Activated T-helper 2 cell treated with anti-CD3 and anti-CD28 coated beads, Interferon-gamma antibody, Interleukin-2, Interleukin-4, amounts not matched to agents 10 μg/mL and 5 μg/mL and 100 μg/mL, durations not matched to agents 14 hours and 24 hours and 36 hours (primary cell): ENCODE results near the gene SEZ6. TPM values are rescaled to one million over a fixed set of nuclear protein-coding genes. Genes with fewer than 3 reads are reported as not detected.

Source experiments
- DNase-seq: peaks from one replicate; pipeline ENCODE4 v3.0.0; 2021; ENCODE audit warnings: low spot score
- H3K27ac Mint-ChIP-seq: one replicate; pipeline ENCODE4 v1.8.0; 2021; ENCODE audit warnings: mixed read lengths
- H3K27me3 Mint-ChIP-seq: one replicate; pipeline ENCODE4 v1.8.0; 2021; ENCODE audit warnings: low read depth, mixed read lengths
- H3K36me3 Mint-ChIP-seq: one replicate; pipeline ENCODE4 v1.8.0; 2021; ENCODE audit warnings: low read depth, mixed read lengths
- H3K4me1 Mint-ChIP-seq: one replicate; pipeline ENCODE4 v1.8.0; 2021; ENCODE audit warnings: low read depth, mixed read lengths
- H3K4me3 Mint-ChIP-seq: one replicate; pipeline ENCODE4 v1.8.0; 2021; ENCODE audit warnings: low read depth, mild to moderate bottlenecking, moderate library complexity, mixed read lengths
- H3K9me3 Mint-ChIP-seq: one replicate; pipeline ENCODE4 v1.8.0; 2021; ENCODE audit warnings: mixed read lengths
- intact Hi-C: fragments of 100-400 bp; cut with micrococcal nuclease; formaldehyde crosslinking; loops from one replicate; pipeline ENCODE4 v1.15.1; 2023
- total RNA-seq: library from RNA; stranded (reverse); gene quantifications from 2 replicates; pipeline ENCODE4 v1.2.3, GENCODE V29; 2022

The SEZ6 gene
- total RNA-seq, 1 donor from 2014 or later = not detected

DNA sequence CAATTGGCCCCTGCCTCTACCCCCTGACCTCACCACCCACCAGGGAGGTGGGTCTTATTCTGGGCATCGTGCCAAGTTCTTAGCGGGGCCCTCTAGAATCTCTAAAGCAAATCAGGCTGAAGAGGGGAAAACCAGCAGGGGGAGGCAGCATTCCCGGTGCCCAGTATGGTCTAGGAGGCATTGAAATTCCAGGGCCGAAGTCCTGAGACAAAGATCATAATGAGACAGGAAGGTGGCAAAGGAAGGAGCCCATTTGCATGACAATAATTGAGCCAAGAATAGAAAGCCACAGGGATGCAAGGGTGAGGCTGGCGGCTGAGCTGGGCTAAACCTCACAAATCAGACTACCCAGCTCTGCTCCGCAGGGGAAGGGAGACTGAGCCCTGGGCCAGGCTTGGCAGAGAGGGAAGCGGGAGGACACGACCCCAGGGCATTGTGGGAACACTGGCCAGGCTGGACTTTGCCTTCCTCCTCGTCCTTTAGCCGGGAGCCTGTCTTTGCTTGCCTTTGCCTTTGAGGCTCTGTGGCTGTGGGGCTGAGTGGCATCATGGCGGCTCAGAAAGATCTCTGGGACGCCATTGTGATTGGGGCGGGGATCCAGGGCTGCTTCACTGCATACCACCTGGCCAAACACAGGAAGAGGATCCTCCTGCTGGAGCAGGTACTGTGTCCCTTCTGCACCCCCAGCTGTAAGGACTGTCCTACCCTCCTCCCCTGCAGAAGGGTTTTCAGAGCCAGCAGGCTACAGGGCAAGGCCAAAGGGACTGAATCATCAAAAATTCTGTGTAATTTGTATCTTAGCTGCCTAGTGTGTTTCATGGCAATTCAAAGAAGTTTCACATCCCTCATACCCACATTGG, 37.1 kb upstream of the SEZ6 start, which contains the start of gene PIPOX:
Gene PIPOX, plus strand, starts transcription at position 463 of the 860 bp plus-strand sequence. Its CDS starts 85 bp downstream, at position 548.
- H3K27ac Mint-ChIP-seq = no peak within 1 kb of the TSS
- no peaks in the 10 kb centered on the region for H3K36me3 Mint-ChIP-seq
- peaks cover 3% of the 10 kb centered on the region for H3K27me3 Mint-ChIP-seq
- no peaks in the 10 kb centered on the region for H3K9me3 Mint-ChIP-seq
- H3K4me3 Mint-ChIP-seq = no peak within 1 kb of the TSS
- DNase-seq = no peak
- intact Hi-C loops = no loop called here
- H3K4me1 Mint-ChIP-seq = peaks cover 5% of the 10 kb centered on the region

DNA sequence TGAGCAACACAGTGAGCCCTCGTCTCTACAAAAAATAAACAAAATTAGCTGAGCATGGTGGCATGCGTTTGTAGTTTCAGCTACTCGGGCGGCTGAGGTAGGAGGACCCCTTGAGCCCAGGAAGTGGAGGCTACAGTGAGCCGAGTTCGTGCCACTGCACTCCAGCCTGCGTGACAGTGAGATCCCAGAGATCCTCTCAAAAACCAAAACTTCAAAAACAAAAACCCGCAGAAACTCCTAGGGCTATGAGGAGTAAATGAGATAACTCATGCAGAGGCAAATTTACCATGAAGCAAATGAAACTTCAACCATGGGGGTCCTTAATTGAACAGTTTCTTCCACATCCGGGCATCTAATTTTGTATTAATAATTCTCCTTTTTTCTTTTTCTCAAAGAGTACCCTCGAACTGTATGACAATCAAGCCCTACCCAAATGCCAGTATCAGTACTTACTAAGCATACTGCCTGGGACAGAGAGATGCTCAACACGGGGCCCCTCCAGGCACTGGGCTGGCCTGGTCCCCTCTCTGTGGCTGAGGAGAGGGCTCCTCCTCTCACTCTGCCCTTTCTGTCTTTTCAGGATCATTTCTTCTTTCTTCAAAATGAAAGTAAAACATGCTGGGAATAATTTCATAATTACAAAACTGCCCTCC, 36.3 kb upstream of the SEZ6 start:
- Mint-ChIP-seq H3K27ac (no peak overlapping the region), H3K9me3 (no peaks in the 10 kb centered on the region), H3K4me3 (no peak overlapping the region), H3K36me3 (no peaks in the 10 kb centered on the region), H3K4me1 (peaks cover 5% of the 10 kb centered on the region), H3K27me3 (peaks cover 3% of the 10 kb centered on the region)
- intact Hi-C loops = no loop called here
- no peak for DNase-seq

DNA sequence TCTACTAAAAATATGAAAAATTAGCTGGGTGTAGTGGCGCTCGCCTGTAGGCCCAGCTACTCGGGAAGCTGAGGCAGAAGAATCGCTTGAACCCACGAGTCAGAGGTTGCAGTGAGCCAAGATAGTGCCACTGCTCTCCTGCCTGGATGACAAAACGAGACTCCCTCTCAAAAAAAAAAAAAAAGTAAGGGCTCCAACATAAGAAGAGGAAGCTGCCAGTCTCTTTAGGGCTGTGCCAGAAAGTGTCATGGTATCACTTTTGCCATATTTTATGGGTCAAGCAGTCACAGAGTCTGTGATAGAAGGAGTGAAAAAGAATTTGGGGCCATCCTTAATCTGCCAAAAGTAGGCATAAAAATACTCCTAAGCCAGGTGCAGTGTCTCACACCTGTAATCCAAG, 35.7 kb upstream of the SEZ6 start:
- intact Hi-C loops = no loop called here
- Mint-ChIP-seq H3K9me3 (no peaks in the 10 kb centered on the region), H3K27me3 (peaks cover 2% of the 10 kb centered on the region), H3K4me1 (peaks cover 5% of the 10 kb centered on the region), H3K36me3 (no peaks in the 10 kb centered on the region), H3K27ac (no peak overlapping the region), H3K4me3 (no peak overlapping the region)
- no peak for DNase-seq

DNA sequence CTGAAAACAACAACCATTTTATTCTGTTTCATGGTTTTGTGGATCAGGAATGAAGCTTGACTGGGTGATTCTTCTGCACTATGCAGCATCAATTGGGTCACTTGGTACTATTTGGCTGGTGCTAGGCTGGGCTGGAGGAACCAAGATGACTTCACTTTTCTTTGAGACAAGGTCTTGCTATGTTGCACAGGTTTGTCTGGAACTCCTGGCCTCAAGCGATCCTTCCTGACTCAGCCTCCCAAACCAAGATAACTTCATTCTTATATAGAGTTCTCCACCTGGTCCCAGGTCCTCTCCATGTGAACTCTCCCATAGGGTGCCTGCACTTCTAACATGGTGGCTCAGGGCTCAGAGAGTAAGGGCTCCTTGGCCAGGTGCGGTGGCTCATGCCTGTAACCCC, 35.3 kb upstream of the SEZ6 start:
- Mint-ChIP-seq H3K36me3 (no peaks in the 10 kb centered on the region), H3K9me3 (no peaks in the 10 kb centered on the region), H3K27ac (no peak overlapping the region), H3K27me3 (peaks cover 3% of the 10 kb centered on the region), H3K4me1 (peaks cover 4% of the 10 kb centered on the region), H3K4me3 (no peak overlapping the region)
- intact Hi-C loops = no loop called here
- no peak for DNase-seq

DNA sequence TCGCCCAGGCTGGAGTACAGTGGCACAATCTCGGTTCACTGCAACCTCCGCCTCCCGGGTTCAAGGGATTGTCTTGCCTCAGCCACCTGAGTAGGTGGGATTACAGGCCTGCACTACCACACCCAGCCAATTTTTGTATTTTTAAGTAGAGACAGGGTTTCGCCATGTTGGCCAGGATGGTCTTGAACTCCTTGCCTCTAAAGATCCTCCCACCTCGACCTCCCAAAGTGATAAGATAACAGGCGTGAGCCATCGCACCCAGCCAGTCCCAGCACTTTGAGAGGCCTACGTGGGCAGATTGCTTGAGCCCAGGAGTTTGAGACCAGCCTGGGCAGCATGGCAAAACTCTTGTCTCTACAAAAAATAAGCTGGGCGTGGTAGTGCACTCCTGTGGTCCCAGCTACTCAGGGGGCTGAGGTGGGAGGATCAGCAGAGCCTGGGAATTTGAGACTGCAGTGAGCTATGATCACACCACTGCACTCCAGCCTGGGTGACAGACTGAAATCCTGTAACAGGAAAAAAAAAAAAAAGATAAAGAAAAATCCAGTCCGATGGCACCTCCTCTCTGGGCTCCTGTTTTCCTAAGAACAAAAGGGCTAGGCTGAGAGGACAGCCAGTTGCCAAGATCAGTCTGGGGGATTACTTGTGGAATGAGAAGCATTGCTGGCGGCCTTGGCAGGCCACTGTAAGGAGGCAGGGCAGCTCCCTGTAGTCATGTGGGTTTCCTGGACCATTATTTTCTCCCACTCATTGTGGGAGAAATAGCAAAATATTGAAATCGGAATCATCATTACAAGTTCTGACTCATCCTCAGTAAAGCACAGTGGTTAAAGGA, 34.1 kb upstream of the SEZ6 start:
- peaks cover 3% of the 10 kb centered on the region for H3K9me3 Mint-ChIP-seq
- H3K27me3 Mint-ChIP-seq = peaks cover 6% of the 10 kb centered on the region
- H3K27ac Mint-ChIP-seq = no peak overlapping the region
- intact Hi-C loops = no loop called here
- no peak overlapping the region for H3K4me3 Mint-ChIP-seq
- H3K36me3 Mint-ChIP-seq = no peaks in the 10 kb centered on the region
- DNase-seq = no peak
- H3K4me1 Mint-ChIP-seq = peaks cover 3% of the 10 kb centered on the region

DNA sequence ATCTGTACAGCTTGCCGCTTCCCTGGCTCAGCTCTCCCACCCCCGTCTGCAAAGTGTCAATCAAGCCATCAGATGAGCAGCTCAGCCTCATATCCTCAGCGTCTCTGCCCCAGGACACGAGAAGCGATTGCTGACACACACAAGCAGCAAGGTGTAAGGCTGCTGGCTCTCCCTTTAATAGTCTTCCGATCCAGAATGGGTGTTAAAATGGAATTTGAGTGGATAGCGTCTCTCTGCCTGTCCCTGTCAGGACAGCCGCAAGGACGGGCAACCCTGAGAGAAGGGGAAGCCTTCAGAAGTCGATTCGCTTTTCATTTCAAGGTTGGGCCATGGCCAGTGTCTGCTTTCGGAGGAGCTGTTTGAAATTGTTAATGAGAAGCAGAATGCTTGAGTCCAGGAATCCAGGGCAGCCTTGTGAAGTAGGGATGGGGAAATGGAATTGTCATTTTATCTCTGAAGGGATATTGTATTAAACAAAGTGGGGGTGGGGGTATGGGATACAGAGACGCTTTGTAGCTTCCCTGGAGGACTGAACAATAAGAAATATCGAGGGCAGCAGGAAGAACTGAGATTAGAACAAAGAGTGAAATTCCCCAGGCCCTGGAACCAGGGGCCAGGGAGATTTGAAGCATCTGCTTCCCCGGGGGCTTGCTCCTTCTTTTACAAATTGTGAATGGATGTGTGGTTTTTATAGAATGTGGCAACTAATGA, 32.4 kb upstream of the SEZ6 start:
- DNase-seq = no peak
- Mint-ChIP-seq H3K27ac (no peak overlapping the region), H3K36me3 (no peaks in the 10 kb centered on the region), H3K4me1 (peaks cover 3% of the 10 kb centered on the region), H3K9me3 (peaks cover 10% of the 10 kb centered on the region), H3K4me3 (no peak overlapping the region), H3K27me3 (peaks cover 16% of the 10 kb centered on the region)
- intact Hi-C loops = no loop called here

DNA sequence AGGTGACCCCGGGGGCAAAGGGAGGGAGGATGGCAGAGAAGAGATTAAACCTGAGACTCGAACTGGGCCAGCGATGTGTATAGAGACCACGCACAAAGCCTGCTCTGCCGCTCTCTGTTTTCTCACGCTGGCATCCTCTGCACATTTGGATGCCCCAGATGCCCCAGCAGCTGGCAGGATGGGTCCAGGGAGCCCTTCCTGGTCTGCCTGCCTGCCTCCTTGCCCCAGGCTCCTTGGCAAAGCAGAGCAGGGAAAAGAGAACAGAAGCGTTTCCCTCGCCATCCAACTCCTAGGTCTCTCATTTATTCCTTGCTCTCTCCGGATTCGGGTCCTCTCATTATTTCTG, 31.9 kb upstream of the SEZ6 start:
- H3K27ac Mint-ChIP-seq = no peak overlapping the region
- intact Hi-C loops = no loop called here
- H3K4me3 Mint-ChIP-seq = no peak overlapping the region
- peaks cover 3% of the 10 kb centered on the region for H3K4me1 Mint-ChIP-seq
- H3K9me3 Mint-ChIP-seq = peaks cover 10% of the 10 kb centered on the region
- no peak for DNase-seq
- H3K36me3 Mint-ChIP-seq = no peaks in the 10 kb centered on the region
- peaks cover 19% of the 10 kb centered on the region for H3K27me3 Mint-ChIP-seq

DNA sequence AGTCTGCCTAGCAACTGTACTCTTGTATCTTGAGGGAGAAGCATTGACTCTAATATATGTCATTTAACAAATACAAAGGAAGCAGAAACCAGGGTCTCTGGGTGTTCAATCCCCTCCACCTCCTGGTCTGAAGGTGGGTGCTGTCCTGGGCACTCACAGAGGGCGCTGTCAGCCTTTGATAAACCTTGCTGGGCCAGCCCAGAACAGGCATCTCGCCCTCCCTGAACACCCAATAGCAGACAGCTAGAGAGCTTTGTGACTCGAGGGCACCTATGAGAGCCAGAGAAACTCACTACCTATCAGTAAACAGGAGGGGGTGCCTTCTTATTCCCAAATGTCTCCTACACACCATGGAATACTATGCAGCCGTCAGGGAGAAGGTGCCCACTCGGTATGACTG, 30.8 kb upstream of the SEZ6 start:
- Mint-ChIP-seq H3K9me3 (peaks cover 10% of the 10 kb centered on the region), H3K4me3 (no peak overlapping the region), H3K27me3 (peaks cover 28% of the 10 kb centered on the region), H3K4me1 (no peaks in the 10 kb centered on the region), H3K27ac (no peak overlapping the region), H3K36me3 (no peaks in the 10 kb centered on the region)
- no peak for DNase-seq
- intact Hi-C loops = no loop called here

DNA sequence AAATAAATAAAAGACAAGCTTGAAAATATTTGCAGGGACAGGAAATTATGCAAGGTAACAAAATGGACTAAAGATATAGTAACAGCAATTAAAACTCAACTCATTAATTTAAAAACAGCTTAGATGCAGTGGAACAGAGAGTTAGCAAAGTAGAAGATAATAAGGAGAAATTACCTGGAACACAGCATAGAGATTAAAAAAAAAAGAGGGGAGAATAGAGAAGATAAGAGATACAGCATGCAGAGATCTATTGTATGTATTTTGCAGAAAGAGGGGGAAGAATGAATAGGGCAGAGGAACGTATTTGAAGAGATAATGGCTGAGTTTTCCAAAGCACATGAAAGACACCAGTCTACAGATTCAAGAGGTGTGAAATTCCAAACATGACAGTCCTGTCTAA, 28.7 kb upstream of the SEZ6 start:
- Mint-ChIP-seq H3K4me1 (no peaks in the 10 kb centered on the region), H3K27me3 (peaks cover 36% of the 10 kb centered on the region)

DNA sequence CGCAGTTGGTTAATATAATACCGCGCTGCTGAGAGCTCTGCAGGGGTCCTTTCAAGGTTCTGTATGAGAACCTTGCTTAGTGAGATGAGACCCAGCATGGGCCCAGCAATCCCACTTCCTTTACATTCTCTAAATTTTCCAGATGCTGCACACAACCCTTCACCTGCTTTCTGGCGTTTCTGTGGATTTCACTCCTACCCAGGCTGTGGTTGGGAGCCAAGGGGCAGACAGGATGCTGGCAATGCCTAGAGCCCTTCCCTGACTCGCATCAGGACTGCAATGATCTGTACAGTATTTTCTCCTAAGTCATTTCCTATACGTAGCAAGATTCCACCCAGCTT, 27.0 kb upstream of the SEZ6 start:
- no peak overlapping the region for H3K4me3 Mint-ChIP-seq
- H3K9me3 Mint-ChIP-seq = peaks cover 10% of the 10 kb centered on the region
- no peak for DNase-seq
- intact Hi-C loops = no loop called here
- H3K4me1 Mint-ChIP-seq = no peaks in the 10 kb centered on the region
- H3K27me3 Mint-ChIP-seq = peaks cover 40% of the 10 kb centered on the region
- H3K27ac Mint-ChIP-seq = no peak overlapping the region
- H3K36me3 Mint-ChIP-seq = no peaks in the 10 kb centered on the region

More for the DNA sequence above, 28.7 kb upstream of the SEZ6 start:
- Mint-ChIP-seq H3K27ac (no peak overlapping the region), H3K9me3 (peaks cover 10% of the 10 kb centered on the region), H3K36me3 (no peaks in the 10 kb centered on the region), H3K4me3 (no peak overlapping the region)
- intact Hi-C loops = no loop called here
- no peak for DNase-seq

DNA sequence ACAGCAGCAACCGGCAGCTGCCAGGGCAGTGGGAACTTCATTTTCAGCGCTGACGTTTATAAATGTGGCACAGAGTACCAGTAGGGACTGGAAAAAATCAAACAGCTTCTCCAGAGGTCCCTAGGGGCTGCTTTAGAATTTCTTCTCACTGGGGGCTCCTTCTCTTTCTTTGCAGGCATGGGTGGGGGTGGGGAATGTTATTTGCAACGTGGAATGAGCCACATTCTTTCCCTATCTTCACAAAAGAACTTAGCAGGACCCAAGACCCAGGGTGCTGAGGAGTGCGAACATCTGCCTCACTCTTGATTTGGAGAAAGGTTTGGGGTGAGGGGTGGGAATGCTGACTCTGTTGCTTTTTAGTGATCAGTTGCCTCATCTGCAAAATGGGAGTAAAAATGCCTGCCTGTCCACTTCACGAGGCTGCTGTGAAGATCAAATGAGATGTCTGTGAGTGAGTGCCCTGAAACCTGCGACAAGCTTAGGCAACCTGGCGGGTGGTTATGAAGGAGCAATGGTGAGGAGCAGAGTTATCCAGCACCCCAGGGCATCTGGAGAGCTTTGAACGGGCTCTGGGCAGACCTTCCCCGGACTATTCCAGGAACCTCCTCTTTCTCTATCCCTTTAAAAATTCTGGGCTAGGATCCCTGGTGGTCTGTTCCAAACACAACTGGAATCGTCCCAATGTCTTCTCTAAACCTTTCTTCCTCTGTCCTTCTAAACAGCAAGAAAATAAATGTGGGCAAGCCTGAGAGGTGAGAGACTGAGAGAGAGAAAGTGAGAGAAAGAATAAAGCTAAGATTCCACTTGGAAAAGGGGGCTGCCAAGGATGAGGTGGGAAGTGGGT, 26.4 kb upstream of the SEZ6 start:
- H3K4me3 Mint-ChIP-seq = no peak overlapping the region
- no peak overlapping the region for H3K27ac Mint-ChIP-seq
- peaks cover 10% of the 10 kb centered on the region for H3K9me3 Mint-ChIP-seq
- no peaks in the 10 kb centered on the region for H3K36me3 Mint-ChIP-seq
- DNase-seq = no peak
- H3K4me1 Mint-ChIP-seq = no peaks in the 10 kb centered on the region
- H3K27me3 Mint-ChIP-seq = peaks cover 42% of the 10 kb centered on the region
- intact Hi-C loops = no loop called here

DNA sequence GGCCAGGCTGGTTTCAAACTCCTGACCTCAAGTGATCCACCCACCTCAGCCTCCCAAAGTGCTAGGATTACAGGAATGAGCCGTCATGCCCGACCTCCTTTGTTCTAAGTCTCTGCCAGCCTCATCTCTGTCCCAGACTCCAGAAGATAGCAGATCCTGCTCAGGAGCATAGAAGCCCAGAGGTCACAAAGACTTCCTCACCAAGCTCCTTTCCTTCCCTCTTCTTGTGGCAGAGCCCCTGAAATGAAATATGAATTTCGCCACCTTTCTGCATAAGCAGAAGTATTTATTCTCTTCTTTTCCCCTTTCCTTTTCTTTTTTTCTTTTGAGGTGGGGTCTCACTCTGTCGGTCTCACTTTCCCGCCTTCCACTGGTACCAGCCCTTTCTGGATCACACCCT, 25.7 kb upstream of the SEZ6 start:
- Mint-ChIP-seq H3K9me3 (peaks cover 10% of the 10 kb centered on the region), H3K4me1 (no peaks in the 10 kb centered on the region), H3K36me3 (no peaks in the 10 kb centered on the region), H3K4me3 (no peak overlapping the region), H3K27me3 (peaks cover 42% of the 10 kb centered on the region), H3K27ac (no peak overlapping the region)
- DNase-seq = no peak
- intact Hi-C loops = no loop called here
